ENCODE data around the gene ABCC2. TPM values are rescaled to one million over a fixed set of nuclear protein-coding genes. Genes with fewer than 3 reads are reported as not detected.

ABCC2 gene
- total RNA-seq, 1 donor from 2014 or later: 1.9 TPM

DNA sequence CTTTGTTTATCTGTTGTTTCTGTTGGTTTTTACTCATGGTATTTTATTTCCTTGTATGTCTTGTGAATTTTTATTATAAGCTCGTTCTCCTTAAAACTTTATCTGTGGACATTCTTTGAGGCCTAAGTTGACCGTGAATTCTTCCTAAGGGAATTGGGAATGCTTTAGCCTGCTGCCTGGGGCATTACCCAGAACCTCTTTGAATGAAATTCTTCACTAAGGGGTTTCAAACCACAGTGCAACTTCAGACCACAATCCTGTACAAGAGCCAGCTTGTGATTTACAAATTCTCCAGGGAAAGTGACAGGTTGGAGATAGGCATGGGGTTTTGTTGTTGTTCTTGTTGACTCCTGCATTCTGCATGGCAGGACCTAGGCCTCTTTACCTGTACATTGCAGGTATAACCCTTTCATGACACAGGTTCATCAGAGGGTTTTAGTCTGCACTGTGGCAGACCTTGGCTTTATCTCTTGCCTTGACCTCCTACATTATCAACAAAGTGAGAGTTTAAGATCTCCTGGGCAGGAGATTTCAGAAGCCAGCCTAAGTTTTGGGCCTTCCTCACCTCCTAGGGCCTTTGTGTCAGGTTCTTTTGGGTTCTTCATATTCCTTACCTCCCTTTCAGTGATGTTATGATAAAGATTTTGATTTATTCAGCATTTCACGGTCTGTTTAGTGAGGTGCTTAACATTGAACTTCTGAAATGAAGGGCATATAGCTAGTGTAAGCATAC is 70.2 kb downstream of the ABCC2 start:
- Mint-ChIP-seq H3K9me3 (ENCODE audit: unreplicated experiment) (no peaks in the 10 kb centered on the region), H3K4me3 (ENCODE audit: unreplicated experiment) (no peak overlapping the region), H3K36me3 (ENCODE audit: low read depth, unreplicated experiment) (no peaks in the 10 kb centered on the region), H3K4me1 (ENCODE audit: unreplicated experiment) (peaks cover 10% of the 10 kb centered on the region), H3K27ac (ENCODE audit: unreplicated experiment) (no peak overlapping the region), H3K27me3 (ENCODE audit: unreplicated experiment) (no peaks in the 10 kb centered on the region)
- TF ChIP-seq, protein P1, sequence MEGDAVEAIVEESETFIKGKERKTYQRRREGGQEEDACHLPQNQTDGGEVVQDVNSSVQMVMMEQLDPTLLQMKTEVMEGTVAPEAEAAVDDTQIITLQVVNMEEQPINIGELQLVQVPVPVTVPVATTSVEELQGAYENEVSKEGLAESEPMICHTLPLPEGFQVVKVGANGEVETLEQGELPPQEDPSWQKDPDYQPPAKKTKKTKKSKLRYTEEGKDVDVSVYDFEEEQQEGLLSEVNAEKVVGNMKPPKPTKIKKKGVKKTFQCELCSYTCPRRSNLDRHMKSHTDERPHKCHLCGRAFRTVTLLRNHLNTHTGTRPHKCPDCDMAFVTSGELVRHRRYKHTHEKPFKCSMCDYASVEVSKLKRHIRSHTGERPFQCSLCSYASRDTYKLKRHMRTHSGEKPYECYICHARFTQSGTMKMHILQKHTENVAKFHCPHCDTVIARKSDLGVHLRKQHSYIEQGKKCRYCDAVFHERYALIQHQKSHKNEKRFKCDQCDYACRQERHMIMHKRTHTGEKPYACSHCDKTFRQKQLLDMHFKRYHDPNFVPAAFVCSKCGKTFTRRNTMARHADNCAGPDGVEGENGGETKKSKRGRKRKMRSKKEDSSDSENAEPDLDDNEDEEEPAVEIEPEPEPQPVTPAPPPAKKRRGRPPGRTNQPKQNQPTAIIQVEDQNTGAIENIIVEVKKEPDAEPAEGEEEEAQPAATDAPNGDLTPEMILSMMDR (IDR thresholded peaks at IDR 0.05; ENCODE audit: unreplicated experiment): no peak
- no peak for DNase-seq (ENCODE audit: low spot score)

DNA sequence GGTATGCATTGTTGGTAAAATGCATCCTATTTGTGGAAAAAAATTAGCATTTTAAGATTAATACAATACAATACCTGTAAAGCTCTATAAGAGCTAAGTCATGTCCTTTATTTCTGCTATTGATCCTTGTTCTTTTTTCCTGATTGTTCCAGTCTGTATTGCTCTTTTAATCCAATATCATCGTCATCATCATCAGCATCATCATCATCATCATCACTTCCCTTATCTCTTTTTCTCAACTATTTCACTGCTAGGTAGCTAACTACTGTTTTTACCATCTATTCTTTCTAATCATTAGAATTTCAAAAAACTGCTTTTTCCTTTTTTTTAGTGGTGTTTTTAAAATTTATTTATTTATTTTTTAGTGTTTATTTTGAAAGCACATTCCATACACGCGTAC is 71.2 kb downstream of the ABCC2 start:
- H3K4me1 Mint-ChIP-seq (ENCODE audit: unreplicated experiment): peaks cover 6% of the 10 kb centered on the region
- TF ChIP-seq, protein P1 (IDR thresholded peaks at IDR 0.05; ENCODE audit: unreplicated experiment): no peak

GRCh38 chr10:99854860-99855259 is 72.4 kb downstream of the ABCC2 start:
- no peaks in the 10 kb centered on the region for H3K36me3 Mint-ChIP-seq (ENCODE audit: low read depth, unreplicated experiment)
- no peaks in the 10 kb centered on the region for H3K27me3 Mint-ChIP-seq (ENCODE audit: unreplicated experiment)
- no peak overlapping the region for H3K4me3 Mint-ChIP-seq (ENCODE audit: unreplicated experiment)
- no peak overlapping the region for H3K27ac Mint-ChIP-seq (ENCODE audit: unreplicated experiment)
- H3K4me1 Mint-ChIP-seq (ENCODE audit: unreplicated experiment): peaks cover 4% of the 10 kb centered on the region
- no peaks in the 10 kb centered on the region for H3K9me3 Mint-ChIP-seq (ENCODE audit: unreplicated experiment)
- peak; percentile 31 for DNase-seq (ENCODE audit: low spot score)
- TF ChIP-seq, protein P1 (IDR thresholded peaks at IDR 0.05; ENCODE audit: unreplicated experiment): no peak

More for the DNA sequence above, 71.2 kb downstream of the ABCC2 start:
- Mint-ChIP-seq H3K27me3 (ENCODE audit: unreplicated experiment) (no peaks in the 10 kb centered on the region), H3K4me3 (ENCODE audit: unreplicated experiment) (no peak overlapping the region), H3K36me3 (ENCODE audit: low read depth, unreplicated experiment) (no peaks in the 10 kb centered on the region), H3K27ac (ENCODE audit: unreplicated experiment) (no peak overlapping the region), H3K9me3 (ENCODE audit: unreplicated experiment) (no peaks in the 10 kb centered on the region)
- DNase-seq (ENCODE audit: low spot score): no peak

DNA sequence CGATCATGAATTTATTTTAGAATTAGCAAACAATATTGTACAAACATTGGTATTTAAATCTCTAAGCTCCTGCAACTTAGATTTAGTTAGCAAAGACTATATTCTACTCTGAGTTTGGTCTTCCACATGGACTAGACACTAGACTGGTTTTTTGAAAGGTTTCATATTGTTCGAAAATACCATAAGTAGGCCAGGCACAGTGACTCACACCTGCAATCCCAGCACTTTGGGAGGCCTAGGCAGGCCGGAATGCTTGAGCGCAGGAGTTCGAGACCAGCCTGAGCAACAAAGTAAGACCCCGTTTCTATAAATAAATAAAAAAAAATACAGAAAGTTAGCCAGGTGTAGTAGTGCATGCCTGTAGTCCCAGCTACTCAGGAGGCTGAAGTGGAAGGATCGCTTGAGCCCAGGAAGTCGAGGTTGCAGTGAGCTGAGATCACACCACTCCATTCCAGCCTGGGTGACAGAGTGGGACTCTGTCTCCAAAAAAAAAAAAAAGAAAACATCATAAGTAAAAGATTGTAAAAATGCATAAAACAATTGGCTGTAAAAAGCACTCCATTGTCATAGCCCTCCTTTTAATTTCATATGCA is 73.1 kb downstream of the ABCC2 start:
- no peaks in the 10 kb centered on the region for H3K36me3 Mint-ChIP-seq (ENCODE audit: low read depth, unreplicated experiment)
- H3K4me3 Mint-ChIP-seq (ENCODE audit: unreplicated experiment): no peak overlapping the region
- no peaks in the 10 kb centered on the region for H3K9me3 Mint-ChIP-seq (ENCODE audit: unreplicated experiment)
- no peaks in the 10 kb centered on the region for H3K27me3 Mint-ChIP-seq (ENCODE audit: unreplicated experiment)
- no peak for DNase-seq (ENCODE audit: low spot score)
- TF ChIP-seq, protein P1 (IDR thresholded peaks at IDR 0.05; ENCODE audit: unreplicated experiment): no peak
- H3K4me1 Mint-ChIP-seq (ENCODE audit: unreplicated experiment): no peaks in the 10 kb centered on the region
- no peak overlapping the region for H3K27ac Mint-ChIP-seq (ENCODE audit: unreplicated experiment)

DNA sequence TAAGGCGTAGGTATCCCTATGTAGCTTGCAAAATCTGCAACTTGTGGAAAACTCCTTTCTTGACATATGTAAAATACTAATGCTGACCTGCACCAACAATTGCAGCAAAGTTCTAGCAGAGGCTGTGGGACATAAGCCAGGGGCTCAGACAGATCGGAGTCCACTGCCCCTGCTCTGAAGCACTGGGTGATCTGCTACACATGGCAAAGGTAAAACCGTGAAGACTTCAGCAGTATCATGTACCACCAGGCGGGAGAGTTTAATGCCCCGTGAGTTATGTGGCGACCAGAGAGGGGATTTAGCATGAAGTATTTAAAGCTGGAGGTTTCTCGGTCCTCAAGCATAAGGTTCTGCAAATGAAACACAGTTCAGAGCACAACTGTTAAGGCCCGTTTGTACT is 76.4 kb downstream of the ABCC2 start:
- H3K27ac Mint-ChIP-seq (ENCODE audit: unreplicated experiment): no peak overlapping the region
- no peaks in the 10 kb centered on the region for H3K4me1 Mint-ChIP-seq (ENCODE audit: unreplicated experiment)
- no peaks in the 10 kb centered on the region for H3K36me3 Mint-ChIP-seq (ENCODE audit: low read depth, unreplicated experiment)
- H3K27me3 Mint-ChIP-seq (ENCODE audit: unreplicated experiment): no peaks in the 10 kb centered on the region
- no peaks in the 10 kb centered on the region for H3K9me3 Mint-ChIP-seq (ENCODE audit: unreplicated experiment)
- TF ChIP-seq, protein P1 (IDR thresholded peaks at IDR 0.05; ENCODE audit: unreplicated experiment): no peak
- no peak overlapping the region for H3K4me3 Mint-ChIP-seq (ENCODE audit: unreplicated experiment)
- no peak for DNase-seq (ENCODE audit: low spot score)

All from endothelial cell (in vitro differentiated cells).